Endodermal cell (in vitro differentiated cells): Measurements from ENCODE around the gene CACNA2D2. TPM values are rescaled to one million over a fixed set of nuclear protein-coding genes. Genes with fewer than 3 reads are reported as not detected.

Source experiments
- DNase-seq: peaks from one replicate; pipeline ENCODE4 v3.0.0-alpha.2; 2017
- H3K27ac ChIP-seq: 2 replicates; pipeline ENCODE4 v1.5.1; 2013; ENCODE audit warnings: mild to moderate bottlenecking, low read depth, low read length, moderate library complexity
- H3K27me3 ChIP-seq: 2 replicates; pipeline ENCODE4 v1.6.1; 2013; ENCODE audit warnings: mild to moderate bottlenecking, low read length, moderate library complexity; ENCODE audit not compliant: insufficient read depth, control insufficient read depth, poor library complexity, severe bottlenecking
- H3K36me3 ChIP-seq: 2 replicates; pipeline ENCODE4 v1.7.0; 2013; ENCODE audit warnings: mild to moderate bottlenecking, low read length, moderate library complexity; ENCODE audit not compliant: control insufficient read depth, insufficient read depth
- H3K4me1 ChIP-seq: one replicate; pipeline ENCODE4 v1.7.0; 2013; ENCODE audit warnings: low read length; ENCODE audit not compliant: control insufficient read depth, insufficient read depth
- H3K4me3 ChIP-seq: 2 replicates; pipeline ENCODE4 v1.5.1; 2013; ENCODE audit warnings: mild to moderate bottlenecking, low read length, moderate library complexity
- H3K9ac ChIP-seq: 2 replicates; pipeline ENCODE4 v1.6.1; 2013; ENCODE audit warnings: mild to moderate bottlenecking, low read length, moderate library complexity; ENCODE audit not compliant: poor library complexity, severe bottlenecking; ENCODE audit errors: extremely low read depth
- H3K9me3 ChIP-seq: 2 replicates; pipeline ENCODE4 v1.6.1; 2013; ENCODE audit warnings: mild to moderate bottlenecking, low read length, moderate library complexity; ENCODE audit not compliant: control insufficient read depth
- H3K27ac Mint-ChIP-seq: 2 replicates; pipeline ENCODE4 v1.8.0; 2020; ENCODE audit warnings: mixed read lengths
- H3K27me3 Mint-ChIP-seq: 2 replicates; pipeline ENCODE4 v1.8.0; 2021; ENCODE audit warnings: mild to moderate bottlenecking, mixed read lengths; ENCODE audit not compliant: insufficient read depth
- H3K36me3 Mint-ChIP-seq: 2 replicates; pipeline ENCODE4 v1.8.0; 2020; ENCODE audit warnings: low read depth, mixed read lengths
- H3K4me1 Mint-ChIP-seq: 2 replicates; pipeline ENCODE4 v1.8.0; 2020; ENCODE audit warnings: mixed read lengths
- H3K4me3 Mint-ChIP-seq: 2 replicates; pipeline ENCODE4 v1.8.0; 2020; ENCODE audit warnings: mild to moderate bottlenecking, moderate library complexity, mixed read lengths
- H3K9me3 Mint-ChIP-seq: 2 replicates; pipeline ENCODE4 v1.8.0; 2020; ENCODE audit warnings: mild to moderate bottlenecking, mixed read lengths
- WGBS, 2 experiments: methylation state at CpG; one replicate each; pipeline versions ENCODE4 v1.1.5 to v1.1.7; 2013; ENCODE audit warnings: missing lambda C conversion rate in 2 of 2, mixed read lengths in 1 of 2; ENCODE audit not compliant: insufficient coverage in 1 of 2, insufficient read length in 1 of 2; 5-methylcytosine and 5-hydroxymethylcytosine counted together
- total RNA-seq, 2 donors: library from RNA; stranded (reverse); fragmentation: NEBNext Ultra II Directional in 1 of 2; extraction: Animal tissue kit (Norgen Biotek cat#: 25700) in 1 of 2; gene quantifications; 2 replicates in 1 of 2; 3 replicates in 1 of 2; pipeline ENCODE4 v1.2.1, GENCODE V29; 2021
- TF ChIP-seq, protein P1 (sequence below): fragments of 200-600 bp; sonication (generic); conservative IDR thresholded peaks from 2 replicates; pipeline ENCODE4 v1.5.0; 2021; ENCODE audit warnings: antibody characterized with exemption, mild to moderate bottlenecking

Gene CACNA2D2
- total RNA-seq, 2 donors from 2014 or later = 17.6 to 20.7 TPM

GRCh38 chr3:50396502-50396901 lies 106.9 kb downstream of the CACNA2D2 start:
- TF ChIP-seq, protein P1, sequence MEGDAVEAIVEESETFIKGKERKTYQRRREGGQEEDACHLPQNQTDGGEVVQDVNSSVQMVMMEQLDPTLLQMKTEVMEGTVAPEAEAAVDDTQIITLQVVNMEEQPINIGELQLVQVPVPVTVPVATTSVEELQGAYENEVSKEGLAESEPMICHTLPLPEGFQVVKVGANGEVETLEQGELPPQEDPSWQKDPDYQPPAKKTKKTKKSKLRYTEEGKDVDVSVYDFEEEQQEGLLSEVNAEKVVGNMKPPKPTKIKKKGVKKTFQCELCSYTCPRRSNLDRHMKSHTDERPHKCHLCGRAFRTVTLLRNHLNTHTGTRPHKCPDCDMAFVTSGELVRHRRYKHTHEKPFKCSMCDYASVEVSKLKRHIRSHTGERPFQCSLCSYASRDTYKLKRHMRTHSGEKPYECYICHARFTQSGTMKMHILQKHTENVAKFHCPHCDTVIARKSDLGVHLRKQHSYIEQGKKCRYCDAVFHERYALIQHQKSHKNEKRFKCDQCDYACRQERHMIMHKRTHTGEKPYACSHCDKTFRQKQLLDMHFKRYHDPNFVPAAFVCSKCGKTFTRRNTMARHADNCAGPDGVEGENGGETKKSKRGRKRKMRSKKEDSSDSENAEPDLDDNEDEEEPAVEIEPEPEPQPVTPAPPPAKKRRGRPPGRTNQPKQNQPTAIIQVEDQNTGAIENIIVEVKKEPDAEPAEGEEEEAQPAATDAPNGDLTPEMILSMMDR = no peak
- no peaks in the 10 kb centered on the region for H3K9me3 Mint-ChIP-seq
- H3K4me1 ChIP-seq = no peaks in the 10 kb centered on the region
- H3K27me3 Mint-ChIP-seq = no peaks in the 10 kb centered on the region
- no peak overlapping the region for H3K4me3 ChIP-seq
- no peak overlapping the region for H3K9ac ChIP-seq
- no peak for DNase-seq
- WGBS, 2 experiments = 72 to 85% methylated on average over 8 to 10 of the region's 10 CpGs
- H3K4me1 Mint-ChIP-seq = no peaks in the 10 kb centered on the region
- H3K9me3 ChIP-seq = no peaks in the 10 kb centered on the region
- H3K4me3 Mint-ChIP-seq = no peak overlapping the region
- H3K36me3 Mint-ChIP-seq = no peaks in the 10 kb centered on the region
- H3K27ac ChIP-seq = no peak overlapping the region
- no peak overlapping the region for H3K27ac Mint-ChIP-seq
- H3K27me3 ChIP-seq = no peaks in the 10 kb centered on the region
- H3K36me3 ChIP-seq = no peaks in the 10 kb centered on the region

- no peaks in the 10 kb centered on the region for H3K4me1 Mint-ChIP-seq
- Histone ChIP-seq H3K27ac (no peak overlapping the region), H3K36me3 (no peaks in the 10 kb centered on the region), H3K9ac (no peak overlapping the region), H3K27me3 (no peaks in the 10 kb centered on the region), H3K4me3 (no peak overlapping the region), H3K9me3 (no peaks in the 10 kb centered on the region), H3K4me1 (no peaks in the 10 kb centered on the region)
- TF ChIP-seq, protein P1 = no peak
- H3K4me3 Mint-ChIP-seq = no peak overlapping the region
- no peaks in the 10 kb centered on the region for H3K36me3 Mint-ChIP-seq
- no peak overlapping the region for H3K27ac Mint-ChIP-seq
- DNase-seq = no peak
- no peaks in the 10 kb centered on the region for H3K27me3 Mint-ChIP-seq
- no peaks in the 10 kb centered on the region for H3K9me3 Mint-ChIP-seq
- 91 to 100% methylated on average over 4 to 10 of the region's 10 CpGs for WGBS, 2 experiments
Measured at GRCh38 chr3:50395070-50395860, 108.2 kb downstream of the CACNA2D2 start.

GRCh38 chr3:50393061-50393460 lies 110.4 kb downstream of the CACNA2D2 start:
- Mint-ChIP-seq H3K4me3 (no peak overlapping the region), H3K27ac (no peak overlapping the region), H3K4me1 (no peaks in the 10 kb centered on the region), H3K36me3 (no peaks in the 10 kb centered on the region), H3K9me3 (no peaks in the 10 kb centered on the region), H3K27me3 (no peaks in the 10 kb centered on the region)
- 75 to 88% methylated on average over 2 to 5 of the region's 5 CpGs for WGBS, 2 experiments
- Histone ChIP-seq H3K27ac (no peak overlapping the region), H3K4me3 (no peak overlapping the region), H3K36me3 (no peaks in the 10 kb centered on the region), H3K9ac (no peak overlapping the region), H3K9me3 (no peaks in the 10 kb centered on the region), H3K27me3 (no peaks in the 10 kb centered on the region), H3K4me1 (no peaks in the 10 kb centered on the region)
- TF ChIP-seq, protein P1 = no peak
- DNase-seq = no peak
